Natural killer cell treated with Interleukin-12 subunit alpha and Interleukin-12 subunit beta and Interleukin-15 and Interleukin-18, amount 100 ng/mL, for 72 hours (primary cell): Measurements from ENCODE around the gene COL6A1. TPM values are rescaled to one million over a fixed set of nuclear protein-coding genes. Genes with fewer than 3 reads are reported as not detected.

Source experiments
- ATAC-seq, 2 donors: fragments of 150-1000 bp; cut with Tn5 transposase in 1 of 2; sonication (Bioruptor Pico), chemical (Tn5 transposase) in 1 of 2; 2 replicates each; pipeline ENCODE4 v1.10.0; 2021
- DNase-seq: peaks from one replicate; pipeline ENCODE4 v3.0.0; 2022; ENCODE audit warnings: low spot score
- H3K27ac Mint-ChIP-seq, 2 donors: 1 replicate in 1 of 2; 2 replicates in 1 of 2; pipeline ENCODE4 v1.8.0; 2022; ENCODE audit warnings: mixed read lengths in 2 of 2, mild to moderate bottlenecking in 1 of 2, moderate library complexity in 1 of 2
- H3K27me3 Mint-ChIP-seq, 2 donors: 1 replicate in 1 of 2; 2 replicates in 1 of 2; pipeline ENCODE4 v1.8.0; 2022; ENCODE audit warnings: mixed read lengths in 2 of 2
- H3K36me3 Mint-ChIP-seq: one replicate; pipeline ENCODE4 v1.8.0; 2022; ENCODE audit warnings: mixed read lengths
- H3K4me1 Mint-ChIP-seq, 2 donors: 1 replicate in 1 of 2; 2 replicates in 1 of 2; pipeline ENCODE4 v1.8.0; 2022; ENCODE audit warnings: low read depth in 2 of 2, mixed read lengths in 2 of 2, mild to moderate bottlenecking in 1 of 2
- H3K4me3 Mint-ChIP-seq: one replicate; pipeline ENCODE4 v1.8.0; 2022; ENCODE audit warnings: mixed read lengths
- H3K9me3 Mint-ChIP-seq: 2 replicates; pipeline ENCODE4 v1.8.0; 2022; ENCODE audit warnings: mixed read lengths
- total RNA-seq, 2 donors: library from RNA; stranded (reverse); gene quantifications; one replicate each; pipeline ENCODE4 v1.2.3, GENCODE V29; 2022

Gene COL6A1, protein sequence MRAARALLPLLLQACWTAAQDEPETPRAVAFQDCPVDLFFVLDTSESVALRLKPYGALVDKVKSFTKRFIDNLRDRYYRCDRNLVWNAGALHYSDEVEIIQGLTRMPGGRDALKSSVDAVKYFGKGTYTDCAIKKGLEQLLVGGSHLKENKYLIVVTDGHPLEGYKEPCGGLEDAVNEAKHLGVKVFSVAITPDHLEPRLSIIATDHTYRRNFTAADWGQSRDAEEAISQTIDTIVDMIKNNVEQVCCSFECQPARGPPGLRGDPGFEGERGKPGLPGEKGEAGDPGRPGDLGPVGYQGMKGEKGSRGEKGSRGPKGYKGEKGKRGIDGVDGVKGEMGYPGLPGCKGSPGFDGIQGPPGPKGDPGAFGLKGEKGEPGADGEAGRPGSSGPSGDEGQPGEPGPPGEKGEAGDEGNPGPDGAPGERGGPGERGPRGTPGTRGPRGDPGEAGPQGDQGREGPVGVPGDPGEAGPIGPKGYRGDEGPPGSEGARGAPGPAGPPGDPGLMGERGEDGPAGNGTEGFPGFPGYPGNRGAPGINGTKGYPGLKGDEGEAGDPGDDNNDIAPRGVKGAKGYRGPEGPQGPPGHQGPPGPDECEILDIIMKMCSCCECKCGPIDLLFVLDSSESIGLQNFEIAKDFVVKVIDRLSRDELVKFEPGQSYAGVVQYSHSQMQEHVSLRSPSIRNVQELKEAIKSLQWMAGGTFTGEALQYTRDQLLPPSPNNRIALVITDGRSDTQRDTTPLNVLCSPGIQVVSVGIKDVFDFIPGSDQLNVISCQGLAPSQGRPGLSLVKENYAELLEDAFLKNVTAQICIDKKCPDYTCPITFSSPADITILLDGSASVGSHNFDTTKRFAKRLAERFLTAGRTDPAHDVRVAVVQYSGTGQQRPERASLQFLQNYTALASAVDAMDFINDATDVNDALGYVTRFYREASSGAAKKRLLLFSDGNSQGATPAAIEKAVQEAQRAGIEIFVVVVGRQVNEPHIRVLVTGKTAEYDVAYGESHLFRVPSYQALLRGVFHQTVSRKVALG
- total RNA-seq: not detected

DNA sequence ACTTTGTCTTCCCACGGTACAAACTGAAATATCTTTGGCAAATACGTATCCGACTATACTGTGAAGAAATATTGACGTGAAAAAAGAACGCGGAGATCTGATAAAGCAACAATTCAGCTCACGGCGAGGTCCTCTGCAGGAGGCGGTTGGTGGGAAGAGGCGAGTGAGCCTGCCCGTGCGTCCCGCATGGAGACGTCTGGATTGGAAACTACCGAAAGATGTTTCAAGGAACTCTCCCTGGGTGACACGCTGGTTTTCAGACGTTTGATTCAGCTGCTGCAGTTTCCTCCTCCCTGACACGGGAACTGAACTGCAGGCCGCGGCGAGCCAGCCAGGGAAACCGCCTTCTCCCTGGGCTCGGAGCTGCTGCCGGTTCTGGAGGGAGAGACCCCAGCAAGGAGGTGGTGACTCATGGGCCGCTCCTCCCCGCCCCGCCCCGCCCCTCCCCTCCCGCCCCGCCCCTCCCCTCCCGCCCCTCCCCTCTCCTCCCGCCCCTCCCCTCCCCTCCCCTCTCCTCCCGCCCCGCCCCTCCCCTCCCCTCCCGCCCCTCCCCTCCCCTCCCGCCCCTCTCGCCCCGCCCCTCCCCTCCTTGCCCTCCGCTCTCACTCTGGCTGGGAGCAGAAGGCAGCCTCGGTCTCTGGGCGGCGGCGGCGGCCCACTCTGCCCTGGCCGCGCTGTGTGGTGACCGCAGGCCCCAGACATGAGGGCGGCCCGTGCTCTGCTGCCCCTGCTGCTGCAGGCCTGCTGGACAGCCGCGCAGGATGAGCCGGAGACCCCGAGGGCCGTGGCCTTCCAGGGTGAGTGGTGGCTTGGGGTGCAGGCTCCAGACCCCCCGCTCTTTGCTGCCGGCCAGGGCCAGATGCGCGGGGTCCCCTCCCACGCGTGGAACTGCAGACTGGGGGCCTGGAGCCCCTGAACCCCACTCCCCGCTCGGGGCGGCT is at the start of gene COL6A1:
Gene COL6A1, plus strand, starts transcription at position 620 of the 941 bp plus-strand sequence. Its CDS starts 81 bp downstream, at position 701.
- Mint-ChIP-seq H3K27ac (no peak within 1 kb of the TSS), H3K36me3 (no peaks in the 10 kb centered on the region), H3K4me3 (no peak within 1 kb of the TSS), H3K27me3 (peaks cover 8 to 16% of the 10 kb centered on the region in 2 donors), H3K9me3 (peaks cover 6% of the 10 kb centered on the region), H3K4me1 (peaks cover 5 to 6% of the 10 kb centered on the region in 2 donors)
- DNase-seq (no peak), ATAC-seq (peak; percentile 61 to 75)

GRCh38 chr21:45932922-45933502 is 48.6 kb upstream of the COL6A1 start:
- Mint-ChIP-seq H3K9me3 (no peaks in the 10 kb centered on the region), H3K36me3 (no peaks in the 10 kb centered on the region), H3K27ac (no peak overlapping the region), H3K4me1 (no peaks in the 10 kb centered on the region), H3K27me3 (no peaks in the 10 kb centered on the region), H3K4me3 (no peak overlapping the region)
- ATAC-seq (no peak), DNase-seq (no peak)

- Mint-ChIP-seq H3K27me3 (no peaks in the 10 kb centered on the region), H3K27ac (no peak overlapping the region), H3K4me1 (no peaks in the 10 kb centered on the region), H3K4me3 (no peak overlapping the region), H3K9me3 (no peaks in the 10 kb centered on the region), H3K36me3 (no peaks in the 10 kb centered on the region)
- DNase-seq: no peak
- ATAC-seq: no peak
Observed at GRCh38 chr21:45934085-45934484, 47.5 kb upstream of the COL6A1 start.

DNA sequence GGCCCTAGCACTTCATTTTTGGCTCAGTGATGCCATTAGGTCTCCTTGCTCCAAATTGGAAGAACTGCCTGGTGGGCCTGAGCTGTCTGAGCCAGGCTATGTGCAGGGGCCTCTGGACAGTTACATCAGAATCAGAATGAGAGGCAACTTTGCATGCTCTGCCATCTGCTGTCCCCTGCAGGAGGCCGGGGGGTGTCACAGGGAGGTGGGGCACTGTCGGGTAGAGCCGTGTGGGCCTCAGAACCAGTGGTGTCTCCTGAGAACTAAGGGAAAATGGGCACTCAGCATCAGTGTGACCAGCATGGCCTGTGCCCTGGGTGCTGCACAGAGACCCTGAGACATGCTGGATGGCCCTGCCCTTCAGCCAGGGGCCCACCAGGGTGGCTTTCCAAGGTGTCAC is 47.0 kb upstream of the COL6A1 start:
- Mint-ChIP-seq H3K27me3 (no peaks in the 10 kb centered on the region), H3K27ac (no peak overlapping the region), H3K36me3 (no peaks in the 10 kb centered on the region), H3K9me3 (no peaks in the 10 kb centered on the region), H3K4me1 (no peaks in the 10 kb centered on the region), H3K4me3 (no peak overlapping the region)
- ATAC-seq (no peak), DNase-seq (peak; percentile 57)

DNA sequence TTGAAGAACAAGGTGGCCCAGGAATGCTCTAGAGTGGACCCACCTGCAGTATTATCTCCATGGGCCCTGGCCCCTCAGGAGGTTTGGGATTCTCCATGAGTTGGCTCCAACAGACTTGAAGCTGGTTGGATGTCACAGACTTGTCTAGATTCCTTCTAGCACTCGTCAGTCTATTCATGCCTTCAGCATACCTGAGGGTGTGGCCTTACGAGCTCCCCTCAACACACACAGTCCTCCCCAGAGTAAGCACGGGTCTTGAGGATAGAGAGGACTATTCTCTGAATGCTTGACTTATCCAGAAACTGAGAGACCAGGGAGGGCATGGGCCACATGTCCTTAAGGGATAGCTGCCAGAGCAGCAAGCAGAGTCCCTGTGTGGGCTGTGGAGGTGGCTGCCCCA is 45.9 kb upstream of the COL6A1 start:
- H3K4me1 Mint-ChIP-seq: no peaks in the 10 kb centered on the region
- no peaks in the 10 kb centered on the region for H3K9me3 Mint-ChIP-seq
- DNase-seq (no peak), ATAC-seq (no peak)
- H3K27me3 Mint-ChIP-seq: no peaks in the 10 kb centered on the region
- no peaks in the 10 kb centered on the region for H3K36me3 Mint-ChIP-seq
- H3K27ac Mint-ChIP-seq: no peak overlapping the region
- no peak overlapping the region for H3K4me3 Mint-ChIP-seq

DNA sequence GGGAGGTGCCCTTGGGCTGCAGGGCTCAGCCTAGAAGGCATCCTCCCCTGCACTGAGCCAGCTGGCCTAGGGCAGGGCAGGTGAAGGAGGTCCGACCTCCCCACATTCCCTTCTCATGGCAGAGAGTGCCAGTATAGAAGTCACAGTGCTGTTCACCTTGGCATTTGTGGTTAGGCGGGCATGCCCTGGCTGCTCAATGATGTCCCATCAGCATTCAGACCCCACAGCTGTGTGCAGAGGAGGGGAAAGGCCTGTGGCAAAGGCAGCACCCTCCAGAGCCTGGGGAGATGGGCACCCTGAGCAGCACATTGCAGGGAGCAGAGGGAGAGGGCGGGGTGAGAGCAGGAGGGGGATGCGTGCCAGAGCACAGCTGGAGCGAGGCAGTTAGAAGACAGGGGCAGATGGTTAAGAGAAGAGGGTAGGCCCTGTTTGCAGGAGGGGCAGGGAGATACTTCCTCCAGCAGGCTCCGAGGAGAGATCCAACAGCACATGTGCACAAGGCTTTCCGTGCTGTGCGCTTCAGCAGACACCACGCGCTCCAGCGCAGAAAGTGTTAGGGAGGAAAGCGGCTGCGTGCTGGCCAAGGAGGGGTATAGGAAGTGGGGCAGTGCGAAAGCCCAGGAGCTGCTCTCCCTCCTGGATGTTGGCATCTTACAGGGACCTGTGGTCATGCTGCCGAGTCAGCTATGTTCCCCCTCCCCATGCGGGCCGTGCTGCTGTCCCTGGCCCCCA is 43.7 kb upstream of the COL6A1 start:
- no peak overlapping the region for H3K27ac Mint-ChIP-seq
- no peaks in the 10 kb centered on the region for H3K27me3 Mint-ChIP-seq
- H3K4me1 Mint-ChIP-seq: no peaks in the 10 kb centered on the region
- H3K9me3 Mint-ChIP-seq: no peaks in the 10 kb centered on the region
- ATAC-seq (no peak), DNase-seq (no peak)
- no peaks in the 10 kb centered on the region for H3K36me3 Mint-ChIP-seq
- H3K4me3 Mint-ChIP-seq: no peak overlapping the region

GRCh38 chr21:45938453-45938755 is 43.2 kb upstream of the COL6A1 start:
- no peak for ATAC-seq
- H3K4me3 Mint-ChIP-seq: no peak overlapping the region
- no peak for DNase-seq
- no peaks in the 10 kb centered on the region for H3K9me3 Mint-ChIP-seq
- H3K4me1 Mint-ChIP-seq: no peaks in the 10 kb centered on the region
- no peaks in the 10 kb centered on the region for H3K36me3 Mint-ChIP-seq
- no peak overlapping the region for H3K27ac Mint-ChIP-seq
- H3K27me3 Mint-ChIP-seq: no peaks in the 10 kb centered on the region

DNA sequence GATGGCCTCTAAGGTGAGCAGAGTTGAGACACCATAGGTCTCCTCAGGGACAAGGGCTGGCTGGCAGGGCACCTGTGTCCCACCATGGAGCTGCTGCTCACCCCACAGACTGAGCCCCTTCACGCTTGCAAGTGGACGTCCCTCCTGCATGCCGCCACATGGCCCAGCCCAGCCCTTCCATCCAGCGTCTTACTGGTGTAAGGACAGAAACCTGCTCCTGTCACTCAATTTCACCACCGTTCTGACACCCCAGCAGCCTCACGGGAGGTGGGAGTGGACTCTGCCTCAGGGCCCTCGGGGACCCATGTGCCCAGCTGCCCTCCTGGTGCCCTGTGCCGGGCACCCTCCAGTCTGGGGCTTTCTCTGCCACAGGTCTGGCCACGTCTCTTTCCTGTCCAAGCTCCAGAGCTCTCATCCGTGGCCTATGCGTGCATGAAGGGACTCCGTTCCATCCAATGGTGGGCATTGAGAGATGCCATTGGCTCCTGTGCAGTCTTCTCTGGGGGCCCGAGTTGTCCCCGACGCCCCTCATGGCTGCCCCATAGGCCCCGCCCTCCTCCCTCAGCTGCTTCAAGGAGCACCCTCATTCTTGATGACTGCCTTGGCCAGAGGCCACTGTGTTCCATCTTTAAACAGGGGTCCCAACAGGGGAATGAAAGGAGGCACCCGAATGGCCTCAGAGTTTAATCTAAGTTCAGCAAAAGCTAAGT is 42.6 kb upstream of the COL6A1 start:
- ATAC-seq (no peak), DNase-seq (no peak)
- Mint-ChIP-seq H3K9me3 (no peaks in the 10 kb centered on the region), H3K36me3 (no peaks in the 10 kb centered on the region), H3K4me1 (no peaks in the 10 kb centered on the region), H3K4me3 (no peak overlapping the region), H3K27ac (no peak overlapping the region), H3K27me3 (no peaks in the 10 kb centered on the region)

DNA sequence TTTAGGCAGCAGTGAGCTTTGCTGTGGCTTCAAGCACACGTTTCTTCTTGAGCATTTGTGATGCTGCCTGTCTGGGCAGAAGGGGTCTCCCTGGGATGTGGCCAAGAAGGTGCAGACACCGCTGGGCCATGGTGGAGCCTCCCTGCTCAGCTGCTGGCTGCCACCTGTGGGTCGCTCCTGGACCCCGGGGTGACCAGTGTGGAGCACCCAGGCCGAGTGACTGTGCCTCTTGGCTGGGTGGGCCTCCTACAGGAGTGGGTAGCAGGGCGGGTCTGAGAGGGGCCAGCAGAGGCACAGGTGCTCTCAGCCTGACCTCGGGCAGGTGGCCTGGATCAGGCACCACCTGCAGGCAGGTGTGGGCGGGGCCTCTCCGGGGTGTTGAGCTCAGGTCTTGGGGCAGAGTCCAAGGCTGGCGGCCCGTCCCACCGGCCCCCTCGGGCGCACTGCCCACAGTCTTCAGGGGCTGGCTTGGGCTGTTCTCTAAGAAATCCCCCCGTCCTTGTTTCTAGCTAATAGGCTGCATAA is 42.0 kb upstream of the COL6A1 start:
- H3K27me3 Mint-ChIP-seq: no peaks in the 10 kb centered on the region
- ATAC-seq: no peak
- H3K27ac Mint-ChIP-seq: no peak overlapping the region
- no peak overlapping the region for H3K4me3 Mint-ChIP-seq
- H3K9me3 Mint-ChIP-seq: no peaks in the 10 kb centered on the region
- H3K36me3 Mint-ChIP-seq: no peaks in the 10 kb centered on the region
- H3K4me1 Mint-ChIP-seq: no peaks in the 10 kb centered on the region
- DNase-seq: no peak

DNA sequence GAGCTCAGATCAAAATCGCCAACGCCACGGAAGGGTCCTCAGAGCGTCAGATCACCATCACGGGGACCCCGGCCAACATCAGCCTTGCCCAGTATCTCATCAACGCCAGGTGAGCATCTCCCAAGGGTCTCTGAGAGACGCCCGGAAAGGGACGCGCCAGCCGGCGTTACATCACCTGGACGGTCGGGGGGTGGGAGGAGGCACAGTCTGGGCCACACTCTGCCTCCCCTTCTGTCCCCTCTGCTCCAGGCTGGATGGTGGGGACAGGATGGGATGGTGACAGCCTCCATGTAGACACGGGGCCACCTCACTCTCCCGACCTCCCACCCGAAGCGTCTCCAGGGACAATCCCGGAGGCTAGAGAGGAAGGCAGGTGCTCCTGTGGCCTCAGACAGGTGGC is 41.5 kb upstream of the COL6A1 start:
- Mint-ChIP-seq H3K27me3 (no peaks in the 10 kb centered on the region), H3K9me3 (no peaks in the 10 kb centered on the region), H3K27ac (no peak overlapping the region)

GRCh38 chr21:45940621-45941337 is 40.8 kb upstream of the COL6A1 start:
- no peaks in the 10 kb centered on the region for H3K27me3 Mint-ChIP-seq
- H3K36me3 Mint-ChIP-seq: no peaks in the 10 kb centered on the region
- H3K9me3 Mint-ChIP-seq: no peaks in the 10 kb centered on the region
- H3K4me3 Mint-ChIP-seq: no peak overlapping the region
- DNase-seq (no peak), ATAC-seq (no peak)
- no peak overlapping the region for H3K27ac Mint-ChIP-seq
- H3K4me1 Mint-ChIP-seq: no peaks in the 10 kb centered on the region

More for the DNA sequence above, 41.5 kb upstream of the COL6A1 start:
- Mint-ChIP-seq H3K4me3 (no peak overlapping the region), H3K4me1 (no peaks in the 10 kb centered on the region), H3K36me3 (no peaks in the 10 kb centered on the region)
- no peak for ATAC-seq
- DNase-seq: no peak
